HL-60 (cell line): ENCODE results near the gene MICB.

Experiments used
- DNase-seq, 2 experiments: peaks; one replicate each; pipeline ENCODE4 v3.0.0-alpha.2; 2010 to 2020; ENCODE audit warnings: low read depth in 1 of 2, low spot score in 1 of 2
- H3K27ac ChIP-seq: fragments of 250-450 bp; sonication (Bioruptor Pico); replicated peaks from 2 replicates; pipeline ENCODE4 v1.5.1; 2020; ENCODE audit warnings: mild to moderate bottlenecking, moderate library complexity
- H3K27me3 ChIP-seq: fragments of 250-450 bp; sonication (Bioruptor Pico); 2 replicates; pipeline ENCODE4 v1.5.1; 2021; ENCODE audit warnings: mild to moderate bottlenecking, moderate library complexity; ENCODE audit not compliant: insufficient read depth, poor library complexity, severe bottlenecking
- H3K4me3 ChIP-seq: replicated peaks from 2 replicates; pipeline ENCODE4 v1.5.1; 2011; ENCODE audit warnings: mild to moderate bottlenecking, control low read depth, low read length; ENCODE audit not compliant: insufficient read depth
- GABPA ChIP-seq: IDR thresholded peaks from 2 replicates; pipeline ENCODE4 v1.6.1; 2012; ENCODE audit warnings: low read depth
- POLR2AphosphoS5 ChIP-seq: IDR thresholded peaks from 2 replicates; pipeline ENCODE4 v1.6.1; 2012; ENCODE audit warnings: low read depth
- SPI1 ChIP-seq: IDR thresholded peaks from 2 replicates; pipeline ENCODE4 v1.6.1; 2012; ENCODE audit warnings: low read depth, mild to moderate bottlenecking, borderline replicate concordance
- TF ChIP-seq, protein P1 (sequence below): IDR thresholded peaks from 2 replicates; pipeline ENCODE4 v1.6.1; 2012; ENCODE audit warnings: low read depth; ENCODE audit not compliant: insufficient replicate concordance
- TF ChIP-seq, protein P2 (sequence below): IDR thresholded peaks from one replicate; pipeline ENCODE4 v1.5.1; 2011; ENCODE audit warnings: low read length, control low read depth, inconsistent platforms; ENCODE audit not compliant: insufficient read depth

MICB gene

DNA sequence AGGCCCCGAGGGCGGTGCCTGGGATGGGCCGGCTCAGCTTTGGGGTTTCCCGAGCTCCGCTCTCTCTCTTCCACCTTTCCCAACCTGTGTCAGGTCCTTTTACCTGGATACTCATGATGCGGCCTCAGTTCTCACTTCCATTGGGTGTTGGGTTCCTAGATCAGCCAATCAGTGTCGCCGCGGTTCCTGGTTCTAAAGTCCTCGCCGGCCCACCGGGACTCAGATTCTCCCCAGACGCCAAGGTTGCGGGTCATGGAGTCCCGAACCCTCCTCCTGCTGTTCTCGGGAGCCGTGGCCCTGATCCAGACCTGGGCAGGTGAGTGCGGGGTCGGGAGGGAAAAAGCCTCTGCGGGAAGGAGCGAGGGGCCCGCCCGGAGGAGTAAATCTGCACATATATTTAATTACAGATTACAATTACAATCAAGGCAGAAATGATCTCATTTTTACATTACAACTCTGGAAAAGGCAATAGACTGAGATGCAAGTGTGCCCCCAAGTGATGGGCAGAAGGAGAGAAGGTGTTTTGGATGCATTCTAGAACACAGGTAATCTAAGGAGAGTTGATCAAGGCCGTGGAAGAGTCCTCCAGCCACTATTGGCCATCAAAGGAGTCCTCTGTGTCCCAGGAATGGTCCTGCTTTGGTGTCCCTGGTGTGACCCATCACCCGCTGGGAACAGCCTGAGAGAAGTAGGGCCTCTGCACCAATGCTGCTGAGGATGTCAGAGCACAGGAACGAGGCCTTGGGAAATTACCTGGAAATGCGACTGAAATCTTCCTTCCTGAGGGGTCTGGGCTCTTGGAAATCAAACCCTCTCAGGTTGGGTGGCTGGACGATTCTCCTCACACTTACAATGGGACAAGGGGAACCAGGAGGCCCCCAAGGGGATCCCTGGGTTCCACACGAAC, 34.7 kb upstream of the MICB start:
- DNase-seq = peak; percentile 29 to 43
- Histone ChIP-seq H3K27ac (no peak overlapping the region), H3K27me3 (peaks cover 13% of the 10 kb centered on the region), H3K4me3 (0 out of 2 replicates have a peak overlapping the region, but pooled peaks have one; percentile 3)
- no peak for TF ChIP-seq POLR2AphosphoS5
- TF ChIP-seq, protein P1, sequence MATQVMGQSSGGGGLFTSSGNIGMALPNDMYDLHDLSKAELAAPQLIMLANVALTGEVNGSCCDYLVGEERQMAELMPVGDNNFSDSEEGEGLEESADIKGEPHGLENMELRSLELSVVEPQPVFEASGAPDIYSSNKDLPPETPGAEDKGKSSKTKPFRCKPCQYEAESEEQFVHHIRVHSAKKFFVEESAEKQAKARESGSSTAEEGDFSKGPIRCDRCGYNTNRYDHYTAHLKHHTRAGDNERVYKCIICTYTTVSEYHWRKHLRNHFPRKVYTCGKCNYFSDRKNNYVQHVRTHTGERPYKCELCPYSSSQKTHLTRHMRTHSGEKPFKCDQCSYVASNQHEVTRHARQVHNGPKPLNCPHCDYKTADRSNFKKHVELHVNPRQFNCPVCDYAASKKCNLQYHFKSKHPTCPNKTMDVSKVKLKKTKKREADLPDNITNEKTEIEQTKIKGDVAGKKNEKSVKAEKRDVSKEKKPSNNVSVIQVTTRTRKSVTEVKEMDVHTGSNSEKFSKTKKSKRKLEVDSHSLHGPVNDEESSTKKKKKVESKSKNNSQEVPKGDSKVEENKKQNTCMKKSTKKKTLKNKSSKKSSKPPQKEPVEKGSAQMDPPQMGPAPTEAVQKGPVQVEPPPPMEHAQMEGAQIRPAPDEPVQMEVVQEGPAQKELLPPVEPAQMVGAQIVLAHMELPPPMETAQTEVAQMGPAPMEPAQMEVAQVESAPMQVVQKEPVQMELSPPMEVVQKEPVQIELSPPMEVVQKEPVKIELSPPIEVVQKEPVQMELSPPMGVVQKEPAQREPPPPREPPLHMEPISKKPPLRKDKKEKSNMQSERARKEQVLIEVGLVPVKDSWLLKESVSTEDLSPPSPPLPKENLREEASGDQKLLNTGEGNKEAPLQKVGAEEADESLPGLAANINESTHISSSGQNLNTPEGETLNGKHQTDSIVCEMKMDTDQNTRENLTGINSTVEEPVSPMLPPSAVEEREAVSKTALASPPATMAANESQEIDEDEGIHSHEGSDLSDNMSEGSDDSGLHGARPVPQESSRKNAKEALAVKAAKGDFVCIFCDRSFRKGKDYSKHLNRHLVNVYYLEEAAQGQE = no peak

DNA sequence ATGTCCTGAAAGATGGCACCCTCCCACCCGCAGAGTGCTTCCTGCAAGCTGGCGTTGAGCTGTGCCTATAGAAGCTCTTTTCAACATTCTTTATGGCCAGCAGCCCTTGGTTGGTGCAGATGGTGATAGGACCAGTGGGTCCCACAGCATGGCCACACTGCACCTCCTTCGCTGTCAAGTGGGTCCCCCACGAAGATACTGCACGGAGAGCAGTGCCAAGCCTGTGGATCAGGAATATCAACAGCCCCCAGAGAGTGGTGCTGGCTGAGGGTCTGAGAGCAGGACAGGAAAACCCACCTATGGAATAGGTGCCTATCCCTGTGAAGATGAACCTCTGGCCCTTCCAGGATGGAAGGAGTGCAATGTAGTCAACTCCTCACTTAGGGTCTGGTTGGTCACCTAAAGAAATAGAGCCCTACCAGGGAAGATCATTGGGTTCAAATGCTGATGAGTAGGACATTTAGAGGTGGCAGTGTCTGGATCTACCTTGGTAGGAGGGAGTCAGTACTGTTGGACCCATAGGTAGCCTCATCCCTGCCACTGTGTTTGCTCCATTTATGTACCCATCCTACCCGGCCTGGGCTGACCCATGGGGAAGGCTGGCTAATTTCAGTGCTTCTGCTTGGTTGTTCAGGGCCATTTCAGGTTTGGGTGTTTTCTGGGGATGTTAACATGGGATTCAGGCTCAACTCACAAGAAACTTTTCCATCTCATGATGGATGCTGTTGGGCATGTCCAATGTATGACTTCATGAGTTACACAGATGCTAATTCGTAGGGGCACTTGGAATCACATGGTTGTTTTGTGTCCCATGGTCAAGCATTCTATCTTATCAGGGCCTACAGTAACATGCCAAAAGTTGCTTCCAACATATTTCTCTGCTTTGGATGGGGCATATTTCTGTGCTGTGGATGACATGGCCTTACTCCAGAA, 33.4 kb upstream of the MICB start:
- no peak overlapping the region for H3K27ac ChIP-seq
- TF ChIP-seq, protein P2, sequence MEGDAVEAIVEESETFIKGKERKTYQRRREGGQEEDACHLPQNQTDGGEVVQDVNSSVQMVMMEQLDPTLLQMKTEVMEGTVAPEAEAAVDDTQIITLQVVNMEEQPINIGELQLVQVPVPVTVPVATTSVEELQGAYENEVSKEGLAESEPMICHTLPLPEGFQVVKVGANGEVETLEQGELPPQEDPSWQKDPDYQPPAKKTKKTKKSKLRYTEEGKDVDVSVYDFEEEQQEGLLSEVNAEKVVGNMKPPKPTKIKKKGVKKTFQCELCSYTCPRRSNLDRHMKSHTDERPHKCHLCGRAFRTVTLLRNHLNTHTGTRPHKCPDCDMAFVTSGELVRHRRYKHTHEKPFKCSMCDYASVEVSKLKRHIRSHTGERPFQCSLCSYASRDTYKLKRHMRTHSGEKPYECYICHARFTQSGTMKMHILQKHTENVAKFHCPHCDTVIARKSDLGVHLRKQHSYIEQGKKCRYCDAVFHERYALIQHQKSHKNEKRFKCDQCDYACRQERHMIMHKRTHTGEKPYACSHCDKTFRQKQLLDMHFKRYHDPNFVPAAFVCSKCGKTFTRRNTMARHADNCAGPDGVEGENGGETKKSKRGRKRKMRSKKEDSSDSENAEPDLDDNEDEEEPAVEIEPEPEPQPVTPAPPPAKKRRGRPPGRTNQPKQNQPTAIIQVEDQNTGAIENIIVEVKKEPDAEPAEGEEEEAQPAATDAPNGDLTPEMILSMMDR = no peak
- TF ChIP-seq, protein P1 = no peak
- TF ChIP-seq SPI1 = no peak
- no peak for TF ChIP-seq POLR2AphosphoS5
- no peak for TF ChIP-seq GABPA
- no peak for DNase-seq
- peaks cover 13% of the 10 kb centered on the region for H3K27me3 ChIP-seq
- H3K4me3 ChIP-seq = no peak overlapping the region

DNA sequence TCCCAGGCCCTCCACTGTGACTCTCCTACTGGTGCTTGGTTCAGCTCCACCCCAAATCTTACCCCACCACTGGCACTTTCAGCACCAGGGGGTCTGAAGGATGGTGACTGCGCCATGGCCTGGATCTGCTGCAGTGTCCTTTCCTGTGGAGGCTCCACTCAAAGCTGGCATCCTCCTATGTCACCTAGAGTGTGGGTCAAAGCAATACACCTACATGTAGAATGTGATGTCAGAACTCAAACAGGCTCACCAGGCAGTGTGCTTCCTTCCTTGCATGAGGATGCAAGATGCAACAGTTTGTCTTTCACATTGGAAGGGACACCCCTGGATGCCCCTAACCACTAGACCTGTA, 32.8 kb upstream of the MICB start:
- TF ChIP-seq POLR2AphosphoS5 (no peak), GABPA (no peak)
- TF ChIP-seq, protein P2 = no peak
- H3K4me3 ChIP-seq = no peak overlapping the region

DNA sequence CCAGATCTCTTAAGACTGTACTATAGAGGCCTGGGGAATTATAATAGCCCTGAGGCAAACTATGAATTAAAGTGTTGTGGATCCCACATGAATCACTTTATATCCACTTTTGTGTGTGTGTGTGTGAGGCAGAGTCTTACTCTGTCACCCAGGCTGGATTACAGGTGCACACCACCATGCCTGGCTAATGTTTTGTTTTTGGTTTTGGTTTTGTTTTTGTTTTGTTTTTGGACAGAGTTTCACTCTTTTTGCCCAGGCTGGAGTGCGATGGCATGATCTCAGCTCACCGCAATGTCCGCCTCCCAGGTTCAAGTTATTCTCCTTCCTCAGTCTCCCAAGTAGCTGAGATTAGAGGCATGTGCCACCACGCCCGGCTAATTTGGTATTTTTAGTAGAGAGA, 32.2 kb upstream of the MICB start:
- H3K27ac ChIP-seq = no peak overlapping the region
- H3K4me3 ChIP-seq = no peak overlapping the region
- TF ChIP-seq GABPA (no peak), SPI1 (no peak), POLR2AphosphoS5 (no peak)
- TF ChIP-seq, protein P1 = no peak
- TF ChIP-seq, protein P2 = no peak
- DNase-seq = no peak
- H3K27me3 ChIP-seq = peaks cover 13% of the 10 kb centered on the region

More for the DNA sequence above, 32.8 kb upstream of the MICB start:
- peaks cover 13% of the 10 kb centered on the region for H3K27me3 ChIP-seq
- no peak overlapping the region for H3K27ac ChIP-seq
- DNase-seq = no peak
